Measurements from ENCODE around the gene CHRD.

The CHRD gene

DNA sequence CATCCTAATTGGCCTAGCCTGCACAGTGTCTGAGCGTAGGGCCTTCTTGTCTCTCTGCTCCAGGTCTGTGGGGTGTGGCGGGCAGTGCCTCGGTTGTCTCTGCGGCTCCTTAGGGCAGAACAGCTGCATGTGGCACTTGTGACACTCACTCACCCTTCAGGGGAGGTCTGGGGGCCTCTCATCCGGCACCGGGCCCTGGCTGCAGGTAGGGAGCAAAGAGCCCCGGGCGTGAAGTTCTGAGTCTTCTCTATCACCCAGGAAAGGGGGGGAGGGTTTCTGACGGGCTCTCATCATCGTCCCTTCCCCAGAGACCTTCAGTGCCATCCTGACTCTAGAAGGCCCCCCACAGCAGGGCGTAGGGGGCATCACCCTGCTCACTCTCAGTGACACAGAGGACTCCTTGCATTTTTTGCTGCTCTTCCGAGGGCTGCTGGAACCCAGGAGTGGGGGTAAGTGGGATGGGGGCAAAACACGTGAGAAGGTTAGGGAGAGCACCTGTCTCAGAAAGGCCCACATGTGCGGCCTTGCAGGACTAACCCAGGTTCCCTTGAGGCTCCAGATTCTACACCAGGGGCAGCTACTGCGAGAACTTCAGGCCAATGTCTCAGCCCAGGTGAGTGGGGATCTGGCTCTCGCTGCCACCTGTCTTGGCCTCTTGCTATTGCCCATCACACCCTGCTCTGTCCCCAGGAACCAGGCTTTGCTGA, 2.6 kb downstream of the CHRD start:
- no peak for DNase-seq (ENCODE audit: low read depth)

GRCh38 chr3:184383033-184383740, 3.3 kb downstream of the CHRD start:
- no peak for DNase-seq (ENCODE audit: low read depth)

GRCh38 chr3:184384342-184384741, 4.5 kb downstream of the CHRD start:
- no peak for DNase-seq (ENCODE audit: low read depth)

- no peak for DNase-seq (ENCODE audit: low read depth)
Observed at GRCh38 chr3:184384856-184385422, 5.1 kb downstream of the CHRD start.

- no peak for DNase-seq (ENCODE audit: low read depth)
Observed at GRCh38 chr3:184386047-184386806, 6.4 kb downstream of the CHRD start.

GRCh38 chr3:184387174-184387714, 7.4 kb downstream of the CHRD start:
- DNase-seq (ENCODE audit: low read depth), result no peak

GRCh38 chr3:184388164-184388935, 8.5 kb downstream of the CHRD start:
- DNase-seq (ENCODE audit: low read depth), result no peak

DNA sequence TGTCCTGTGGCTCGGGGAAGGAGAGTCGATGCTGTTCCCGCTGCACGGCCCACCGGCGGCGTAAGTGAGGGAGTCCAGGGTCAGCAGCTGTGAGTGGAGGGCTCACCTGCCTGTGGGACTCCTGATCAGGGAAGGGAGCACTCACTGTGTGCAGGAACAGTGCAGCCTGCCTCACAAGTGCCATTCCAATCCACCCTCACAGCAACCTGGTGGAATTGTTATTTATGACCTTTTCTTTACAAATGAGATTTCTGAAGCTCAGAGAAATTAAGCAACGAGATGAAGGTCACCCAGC, 9.0 kb downstream of the CHRD start:
- no peak for DNase-seq (ENCODE audit: low read depth)

GRCh38 chr3:184389384-184389783, 9.5 kb downstream of the CHRD start:
- no peak for DNase-seq (ENCODE audit: low read depth)

- no peak for DNase-seq (ENCODE audit: low read depth)
Observed at GRCh38 chr3:184389935-184390528, 10.2 kb downstream of the CHRD start.

- no peak for DNase-seq (ENCODE audit: low read depth)
Observed at GRCh38 chr3:184391266-184391665, 11.4 kb downstream of the CHRD start.

DNA sequence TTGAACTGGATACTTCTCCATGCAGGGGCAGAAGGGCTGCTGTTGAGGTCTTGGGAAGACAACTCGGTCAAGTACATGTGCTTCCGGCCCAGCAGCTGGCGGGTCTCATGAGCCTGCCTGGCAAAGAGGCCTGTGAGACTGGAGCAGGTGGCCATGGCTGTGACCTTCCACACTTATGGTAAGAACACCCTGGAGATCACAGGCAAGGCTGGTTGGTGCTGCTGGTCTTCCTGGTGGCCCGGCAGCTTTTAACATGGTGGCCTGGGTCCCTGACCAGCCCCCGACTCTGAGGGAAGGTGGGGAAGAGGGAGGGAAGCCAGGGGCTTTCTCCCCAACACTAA, 15.4 kb downstream of the CHRD start:
- no peak for DNase-seq (ENCODE audit: low read depth)

- no peak for DNase-seq (ENCODE audit: low read depth)
Observed at GRCh38 chr3:184399410-184399809, 19.6 kb downstream of the CHRD start.

DNA sequence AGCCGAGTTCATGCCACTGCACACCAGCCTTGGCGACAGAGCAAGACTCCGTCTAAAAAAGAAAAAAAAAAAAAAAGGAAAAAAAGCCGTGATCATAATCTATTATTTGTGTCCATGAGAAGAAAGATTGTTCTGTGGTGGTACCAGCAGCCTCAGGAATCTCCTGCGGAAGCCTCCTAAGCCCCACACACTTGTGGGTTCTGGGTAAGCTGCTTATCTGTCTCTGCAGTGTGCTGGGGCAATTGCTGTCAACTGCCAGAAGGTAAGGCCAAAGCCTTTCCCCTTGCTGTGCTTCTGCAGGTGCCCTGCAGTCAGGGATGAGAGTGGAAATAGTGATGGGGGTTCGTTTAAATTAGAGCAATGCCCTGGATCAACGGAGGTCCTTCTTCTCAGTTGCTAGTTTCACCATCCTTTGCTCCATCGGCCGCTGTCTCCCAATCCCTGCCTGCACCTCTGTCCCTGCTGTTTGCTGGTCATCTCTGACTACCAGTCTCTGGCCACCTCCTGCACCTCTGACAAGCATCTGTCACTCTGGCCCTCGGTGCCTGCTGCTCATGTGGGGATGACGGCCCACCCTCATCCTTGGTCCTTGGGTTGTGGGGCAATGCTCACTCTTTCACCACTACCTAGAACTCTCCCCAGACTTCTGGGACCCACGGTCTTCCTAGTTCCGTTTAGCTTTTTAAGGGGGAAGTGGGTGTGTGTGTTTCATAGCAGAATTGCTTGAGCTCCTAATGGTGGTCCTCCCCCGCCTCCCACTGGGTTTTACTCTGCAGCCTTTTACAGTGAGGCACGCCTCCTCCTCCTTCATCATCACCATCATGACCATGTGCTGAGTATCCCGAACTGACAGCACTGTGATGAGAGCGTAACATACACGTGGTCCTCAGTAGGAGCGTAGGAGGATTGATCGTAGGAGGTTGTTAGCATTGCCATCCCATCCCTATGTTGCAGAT, 25.5 kb downstream of the CHRD start:
- no peak for DNase-seq (ENCODE audit: low read depth)

DNA sequence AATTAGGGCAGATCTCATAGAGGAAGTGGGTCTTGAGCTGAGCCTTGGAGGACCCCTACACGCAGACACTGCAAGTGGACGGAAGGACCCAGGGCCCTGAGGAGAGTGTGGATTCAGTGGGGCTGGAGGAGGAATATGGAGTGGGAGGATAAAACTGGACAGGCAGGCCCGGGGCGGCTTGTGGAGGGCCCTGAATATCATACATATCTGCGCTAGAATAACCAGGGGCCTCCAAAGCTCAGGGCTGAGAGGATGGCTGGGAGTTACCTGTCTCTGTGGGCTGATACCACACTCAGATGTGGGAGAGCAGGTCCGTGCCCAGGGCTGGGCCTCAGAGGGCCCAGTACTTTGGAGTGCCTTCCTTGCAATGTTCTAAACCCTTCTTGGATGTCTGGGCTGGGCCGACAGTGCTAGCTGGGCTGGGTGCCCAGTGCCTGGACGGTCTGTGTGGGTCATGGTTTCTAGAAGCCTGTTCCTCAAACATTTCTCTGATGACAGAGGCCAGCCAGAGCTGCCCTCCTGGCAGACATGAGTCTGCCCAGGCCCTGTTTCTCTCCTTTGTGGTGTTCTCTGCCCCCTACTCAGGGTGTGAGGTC, 29.6 kb downstream of the CHRD start:
- no peak for DNase-seq (ENCODE audit: low read depth)

GRCh38 chr3:184409946-184410500, 30.2 kb downstream of the CHRD start:
- no peak for DNase-seq (ENCODE audit: low read depth)

GRCh38 chr3:184414418-184415202, 34.8 kb downstream of the CHRD start:
- DNase-seq (ENCODE audit: low read depth), result no peak

DNA sequence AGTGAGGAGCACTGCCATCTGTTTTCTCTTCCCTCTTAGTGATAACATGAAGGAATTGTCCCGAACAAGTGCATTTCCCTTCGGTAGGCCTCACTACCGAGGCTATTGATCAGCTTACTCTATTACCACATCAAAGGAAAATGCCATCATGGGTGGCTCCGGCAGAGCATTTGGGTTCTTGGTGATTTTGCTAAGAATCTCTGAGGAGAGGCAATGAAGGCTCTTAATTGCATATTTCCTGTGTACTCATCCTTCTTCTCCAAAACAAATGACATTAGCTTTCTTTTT, 35.3 kb downstream of the CHRD start:
- no peak for DNase-seq (ENCODE audit: low read depth)

Measured in stimulated activated CD8-positive, alpha-beta memory T cell treated with anti-CD3 and anti-CD28 coated beads, Interleukin-15, amount 100 ng/mL, for 24 hours (primary cell).